Gastrocnemius medialis (tissue), 4 donors: Measurements from ENCODE around the gene SLC29A3. TPM values are rescaled to one million over a fixed set of nuclear protein-coding genes. Genes with fewer than 3 reads are reported as not detected.

ENCODE experiments used
- ATAC-seq, 2 donors: fragments of 150-250 bp; one replicate each; pipeline ENCODE4 v1.9.1; 2016
- DNase-seq, 2 donors: peaks; one replicate each; pipeline ENCODE4 v3.0.0-alpha.2; 2019
- H3K27ac ChIP-seq, 4 donors: fragments of 200-600 bp; sonication (generic); 1 replicate in 1 of 4; 2 replicates in 3 of 4; pipeline ENCODE4 v1.5.1; 2016 to 2018; ENCODE audit warnings: mild to moderate bottlenecking in 2 of 4, moderate library complexity in 1 of 4
- H3K27me3 ChIP-seq, 3 donors: fragments of 200-600 bp; sonication (generic) in 2 of 3; 1 replicate in 1 of 3; 2 replicates in 2 of 3; pipeline versions ENCODE4 v1.5.1 to v1.6.0; 2016 to 2019; ENCODE audit warnings: mild to moderate bottlenecking in 1 of 3, moderate library complexity in 1 of 3
- H3K36me3 ChIP-seq, 2 donors: fragments of 200-600 bp; sonication (generic) in 1 of 2; one replicate each; pipeline ENCODE4 v1.5.1; 2017 to 2018
- H3K4me1 ChIP-seq, 2 donors: fragments of 200-600 bp; sonication (generic) in 1 of 2; one replicate each; pipeline ENCODE4 v1.5.1; 2016 to 2017; ENCODE audit warnings: mild to moderate bottlenecking in 2 of 2
- H3K4me3 ChIP-seq, 4 donors: fragments of 200-600 bp; sonication (generic) in 3 of 4; 1 replicate in 1 of 4; 2 replicates in 3 of 4; pipeline ENCODE4 v1.5.1; 2016 to 2019; ENCODE audit warnings: mild to moderate bottlenecking in 2 of 4
- H3K9me3 ChIP-seq, 3 donors: fragments of 200-600 bp; sonication (generic) in 2 of 3; 1 replicate in 1 of 3; 2 replicates in 2 of 3; pipeline ENCODE4 v1.5.1; 2016 to 2019
- POLR2A ChIP-seq, 2 donors: fragments of 450-650 bp; IDR thresholded peaks; one replicate each; pipeline ENCODE4 v1.6.1; 2017; ENCODE audit warnings: antibody characterized with exemption in 2 of 2, mild to moderate bottlenecking in 2 of 2, moderate library complexity in 2 of 2
- in situ Hi-C, 4 donors: fragments of 200-750 bp; cut with MboI; loops; one replicate each; pipeline versions ENCODE4 v1.15.0 to v1.8.0; 2017; ENCODE audit warnings: low sequenced_read_pairs in 4 of 4
- intact Hi-C: fragments of 100-400 bp; cut with DNase I; formaldehyde crosslinking; loops from one replicate; pipeline ENCODE4 v1.15.1; 2023; ENCODE audit warnings: low total_unique reads
- total RNA-seq, 4 donors: library from RNA; depleted of rRNA; stranded (reverse); fragments of >200 nt; gene quantifications; one replicate each; pipeline versions ENCODE4 v1.1.0 to v1.2.3, GENCODE V29; 2016
- TF ChIP-seq, protein P1 (sequence below), 5 experiments: fragments of 450-650 bp in 3 of 5; fragments of 200-600 bp in 2 of 5; sonication (generic) in 2 of 5; IDR thresholded peaks in 4 of 5; conservative IDR thresholded peaks in 1 of 5; 1 replicate in 4 of 5; 2 replicates in 1 of 5; pipeline ENCODE4 v1.5.1; 2016 to 2019; ENCODE audit warnings: antibody characterized with exemption in 5 of 5, mild to moderate bottlenecking in 3 of 5, moderate library complexity in 3 of 5

The SLC29A3 gene
- total RNA-seq, 4 donors from 2014 or later, result 0.36 to 2.8 (median 2.0) TPM

GRCh38 chr10:71280216-71280615 is 38.8 kb upstream of the SLC29A3 start:
- Histone ChIP-seq H3K4me3 (no peak overlapping the region), H3K4me1 (no peaks in the 10 kb centered on the region), H3K27me3 (no peaks in the 10 kb centered on the region), H3K36me3 (no peaks in the 10 kb centered on the region), H3K27ac (no peak overlapping the region), H3K9me3 (no peaks in the 10 kb centered on the region)
- in situ Hi-C loops (loop anchor here in 3 of 4 donors (10.0 kb wide), 3 partner anchors 75 to 355 kb away; no protein-coding TSS in a partner anchor), intact Hi-C loops (no loop called here)
- TF ChIP-seq POLR2A (IDR thresholded peaks at IDR 0.05), result no peak
- TF ChIP-seq, protein P1, sequence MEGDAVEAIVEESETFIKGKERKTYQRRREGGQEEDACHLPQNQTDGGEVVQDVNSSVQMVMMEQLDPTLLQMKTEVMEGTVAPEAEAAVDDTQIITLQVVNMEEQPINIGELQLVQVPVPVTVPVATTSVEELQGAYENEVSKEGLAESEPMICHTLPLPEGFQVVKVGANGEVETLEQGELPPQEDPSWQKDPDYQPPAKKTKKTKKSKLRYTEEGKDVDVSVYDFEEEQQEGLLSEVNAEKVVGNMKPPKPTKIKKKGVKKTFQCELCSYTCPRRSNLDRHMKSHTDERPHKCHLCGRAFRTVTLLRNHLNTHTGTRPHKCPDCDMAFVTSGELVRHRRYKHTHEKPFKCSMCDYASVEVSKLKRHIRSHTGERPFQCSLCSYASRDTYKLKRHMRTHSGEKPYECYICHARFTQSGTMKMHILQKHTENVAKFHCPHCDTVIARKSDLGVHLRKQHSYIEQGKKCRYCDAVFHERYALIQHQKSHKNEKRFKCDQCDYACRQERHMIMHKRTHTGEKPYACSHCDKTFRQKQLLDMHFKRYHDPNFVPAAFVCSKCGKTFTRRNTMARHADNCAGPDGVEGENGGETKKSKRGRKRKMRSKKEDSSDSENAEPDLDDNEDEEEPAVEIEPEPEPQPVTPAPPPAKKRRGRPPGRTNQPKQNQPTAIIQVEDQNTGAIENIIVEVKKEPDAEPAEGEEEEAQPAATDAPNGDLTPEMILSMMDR (IDR thresholded peaks at IDR 0.05 in 4 of 5, conservative IDR thresholded peaks at IDR 0.05 in 1 of 5), result no peak
- ATAC-seq (no peak), DNase-seq (no peak)

GRCh38 chr10:71280825-71281224 is 38.2 kb upstream of the SLC29A3 start:
- H3K4me3 ChIP-seq, result no peak overlapping the region
- DNase-seq (no peak), ATAC-seq (no peak)
- no peaks in the 10 kb centered on the region for H3K4me1 ChIP-seq
- intact Hi-C loops (no loop called here), in situ Hi-C loops (loop anchor here in 3 of 4 donors (10.0 kb wide), 3 partner anchors 76 to 356 kb away; no protein-coding TSS in a partner anchor)
- H3K27me3 ChIP-seq, result no peaks in the 10 kb centered on the region
- H3K27ac ChIP-seq, result no peak overlapping the region
- no peaks in the 10 kb centered on the region for H3K36me3 ChIP-seq
- no peak for TF ChIP-seq POLR2A (IDR thresholded peaks at IDR 0.05)
- TF ChIP-seq, protein P1 (IDR thresholded peaks at IDR 0.05 in 4 of 5, conservative IDR thresholded peaks at IDR 0.05 in 1 of 5), result no peak
- no peaks in the 10 kb centered on the region for H3K9me3 ChIP-seq

DNA sequence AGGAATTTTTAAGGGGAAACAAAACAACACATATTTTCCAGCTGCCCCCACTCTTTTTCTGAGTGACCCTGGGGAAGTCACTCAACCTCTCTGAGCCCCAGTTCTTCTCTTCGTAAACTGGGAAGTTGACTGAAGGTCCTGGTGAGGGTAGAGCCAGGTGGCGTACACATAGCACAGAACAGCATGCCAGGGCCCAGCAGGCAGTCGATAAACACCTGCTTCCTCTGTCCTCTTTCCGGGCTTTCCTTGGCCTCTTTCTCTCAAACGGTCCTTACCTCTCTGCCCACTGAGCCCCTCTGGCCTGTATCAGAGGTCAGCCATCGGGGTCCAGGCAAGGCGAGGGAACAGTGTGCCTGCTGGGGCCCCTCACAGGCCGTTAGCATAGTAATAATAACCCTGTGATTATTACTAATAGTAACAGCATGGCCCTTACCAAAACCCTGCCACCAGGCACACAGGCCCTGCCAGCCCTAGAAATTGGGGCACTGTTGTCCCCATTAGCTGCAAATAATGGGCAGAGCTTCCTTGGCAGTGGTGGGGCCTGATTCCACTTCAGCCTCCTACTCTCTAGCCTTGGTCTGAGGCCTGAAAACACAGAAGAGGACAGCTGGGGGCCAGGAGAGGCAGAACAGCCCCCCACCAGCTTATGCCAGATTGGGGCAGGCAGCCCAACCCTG is 37.3 kb upstream of the SLC29A3 start:
- in situ Hi-C loops, result loop anchor here in 3 of 4 donors (10.0 kb wide), 3 partner anchors 77 to 357 kb away; no protein-coding TSS in a partner anchor

DNA sequence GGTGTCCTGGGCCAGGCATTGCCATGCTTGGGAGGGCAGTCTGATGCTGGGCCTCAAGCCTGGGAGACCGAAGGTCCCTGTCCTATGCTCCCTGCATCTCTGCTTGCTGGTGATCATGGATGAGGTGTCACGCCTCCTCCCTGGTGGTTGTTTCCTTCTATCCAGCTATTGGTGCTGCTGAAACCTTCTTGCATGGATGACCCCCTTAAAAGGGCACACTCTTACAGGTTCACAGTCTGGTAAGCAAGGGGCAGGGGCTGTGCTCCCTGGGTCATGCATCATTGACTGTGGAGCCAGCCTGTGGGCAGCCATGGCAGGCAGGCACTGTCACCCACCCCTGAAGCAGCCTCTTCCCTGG is 36.8 kb upstream of the SLC29A3 start:
- Histone ChIP-seq H3K27me3 (no peaks in the 10 kb centered on the region), H3K4me1 (no peaks in the 10 kb centered on the region), H3K9me3 (no peaks in the 10 kb centered on the region), H3K4me3 (no peak overlapping the region), H3K27ac (no peak overlapping the region), H3K36me3 (no peaks in the 10 kb centered on the region)
- no peak for ATAC-seq
- intact Hi-C loops, result no loop called here
- in situ Hi-C loops, result loop anchor here in 3 of 4 donors (10.0 kb wide), 3 partner anchors 78 to 358 kb away; no protein-coding TSS in a partner anchor
- DNase-seq, result no peak
- TF ChIP-seq, protein P1 (IDR thresholded peaks at IDR 0.05 in 4 of 5, conservative IDR thresholded peaks at IDR 0.05 in 1 of 5), result no peak
- no peak for TF ChIP-seq POLR2A (IDR thresholded peaks at IDR 0.05)

More for the DNA sequence above, 37.3 kb upstream of the SLC29A3 start:
- Histone ChIP-seq H3K4me3 (no peak overlapping the region), H3K9me3 (no peaks in the 10 kb centered on the region), H3K27ac (no peak overlapping the region), H3K27me3 (no peaks in the 10 kb centered on the region), H3K4me1 (no peaks in the 10 kb centered on the region), H3K36me3 (no peaks in the 10 kb centered on the region)
- ATAC-seq (no peak), DNase-seq (no peak)
- intact Hi-C loops, result no loop called here
- TF ChIP-seq, protein P1 (IDR thresholded peaks at IDR 0.05 in 4 of 5, conservative IDR thresholded peaks at IDR 0.05 in 1 of 5), result no peak
- no peak for TF ChIP-seq POLR2A (IDR thresholded peaks at IDR 0.05)
